Loucy (cell line): ENCODE measurements around the gene TBX18.

Source experiments
- H2AFZ ChIP-seq: fragments of 200-600 bp; sonication (generic); 2 replicates; pipeline ENCODE4 v1.6.0; 2016; ENCODE audit warnings: antibody characterized with exemption, mild to moderate bottlenecking, low read length, moderate library complexity
- H3F3A ChIP-seq: fragments of 200-600 bp; 2 replicates; pipeline ENCODE4 v1.6.0; 2016; ENCODE audit warnings: antibody characterized with exemption, low read depth, mild to moderate bottlenecking
- H3K27me3 ChIP-seq: fragments of 200-600 bp; sonication (generic); 2 replicates; pipeline ENCODE4 v1.6.1; 2014; ENCODE audit warnings: low read length, mild to moderate bottlenecking; ENCODE audit not compliant: insufficient read depth, poor library complexity, severe bottlenecking
- H3K36me3 ChIP-seq: fragments of 200-600 bp; sonication (generic); 2 replicates; pipeline ENCODE4 v1.6.1; 2016; ENCODE audit warnings: low read length; ENCODE audit not compliant: insufficient read depth
- H3K4me1 ChIP-seq: fragments of 200-600 bp; sonication (generic); 2 replicates; pipeline ENCODE4 v1.5.1; 2014; ENCODE audit warnings: low read length, mild to moderate bottlenecking; ENCODE audit not compliant: insufficient read depth, poor library complexity, severe bottlenecking
- H3K4me2 ChIP-seq: fragments of 200-600 bp; sonication (generic); 2 replicates; pipeline ENCODE4 v1.6.0; 2014; ENCODE audit warnings: antibody characterized with exemption, low read length, low read depth, mild to moderate bottlenecking; ENCODE audit not compliant: poor library complexity, severe bottlenecking
- H3K4me3 ChIP-seq: fragments of 200-600 bp; sonication (generic); 2 replicates; pipeline ENCODE4 v1.5.1; 2014; ENCODE audit warnings: low read length, mild to moderate bottlenecking, mixed read lengths; ENCODE audit not compliant: poor library complexity, severe bottlenecking
- H3K79me2 ChIP-seq: fragments of 200-600 bp; sonication (generic); 2 replicates; pipeline ENCODE4 v1.6.1; 2014; ENCODE audit warnings: low read length; ENCODE audit not compliant: insufficient read depth
- H3K9ac ChIP-seq: fragments of 200-600 bp; sonication (generic); 2 replicates; pipeline ENCODE4 v1.6.0; 2014; ENCODE audit warnings: mild to moderate bottlenecking, low read depth, low read length, moderate library complexity; ENCODE audit not compliant: poor library complexity, severe bottlenecking
- H3K9me2 ChIP-seq: fragments of 200-600 bp; sonication (generic); replicated peaks from 2 replicates; pipeline ENCODE4 v1.6.1; 2016; ENCODE audit warnings: low read depth, low read length, mixed read lengths
- H3K9me3 ChIP-seq: fragments of 200-600 bp; sonication (generic); 2 replicates; pipeline ENCODE4 v1.6.1; 2014; ENCODE audit warnings: mild to moderate bottlenecking, antibody characterized with exemption, low read length, low read depth; ENCODE audit not compliant: insufficient read depth
- H4K20me1 ChIP-seq: fragments of 200-600 bp; sonication (generic); 2 replicates; pipeline ENCODE4 v1.6.0; 2014; ENCODE audit warnings: antibody characterized with exemption, low read length, mild to moderate bottlenecking; ENCODE audit not compliant: insufficient read depth, poor library complexity, severe bottlenecking
- EZH2phosphoT487 ChIP-seq: fragments of 200-600 bp; IDR thresholded peaks from 2 replicates; pipeline ENCODE4 v1.6.1; 2018; ENCODE audit warnings: antibody characterized with exemption, mild to moderate bottlenecking, moderate library complexity, borderline replicate concordance
- TF ChIP-seq, protein P1 (sequence below): fragments of 200-600 bp; sonication (generic); conservative IDR thresholded peaks from 2 replicates; pipeline ENCODE4 v1.5.1; 2014; ENCODE audit warnings: mild to moderate bottlenecking, antibody characterized with exemption, low read length

TBX18 gene

DNA sequence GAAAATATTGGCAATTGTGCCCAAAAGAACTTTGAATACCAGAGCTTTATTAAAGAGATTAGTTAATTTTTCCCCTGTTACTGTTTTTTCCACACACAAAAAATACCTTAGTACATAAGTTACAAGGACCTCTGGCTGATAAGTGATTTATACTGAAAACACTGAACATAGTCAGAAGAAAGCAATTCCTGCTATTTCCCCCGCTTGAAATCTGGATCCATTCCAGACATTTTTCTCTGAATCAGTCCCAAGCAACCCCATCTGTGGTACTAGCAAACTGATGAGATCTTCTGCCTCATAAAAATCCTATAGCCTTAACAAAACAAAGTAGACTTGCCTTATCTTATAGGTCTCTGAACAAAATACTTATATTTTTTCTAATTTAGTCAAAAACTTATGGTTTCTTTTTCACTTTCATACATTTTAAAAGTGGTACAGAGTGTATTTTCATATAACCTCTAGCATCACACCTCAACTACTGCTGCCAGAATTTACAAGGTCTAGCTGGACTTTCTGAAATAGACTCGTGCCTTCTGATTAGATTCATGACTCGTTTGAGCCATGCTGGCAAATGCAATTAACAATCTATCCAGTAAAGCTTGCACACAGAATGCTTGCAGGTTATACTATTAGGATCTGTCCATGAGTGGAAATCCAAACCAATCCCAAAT, 111.9 kb downstream of the TBX18 start:
- no peaks in the 10 kb centered on the region for H3K27me3 ChIP-seq
- H3K4me2 ChIP-seq, result no peak overlapping the region
- H3K79me2 ChIP-seq, result no peaks in the 10 kb centered on the region
- H3K4me3 ChIP-seq, result no peak overlapping the region
- no peaks in the 10 kb centered on the region for H3F3A ChIP-seq
- no peaks in the 10 kb centered on the region for H3K36me3 ChIP-seq
- no peaks in the 10 kb centered on the region for H4K20me1 ChIP-seq
- no peak overlapping the region for H2AFZ ChIP-seq
- peaks cover 9% of the 10 kb centered on the region for H3K4me1 ChIP-seq
- TF ChIP-seq EZH2phosphoT487, result no peak
- TF ChIP-seq, protein P1, sequence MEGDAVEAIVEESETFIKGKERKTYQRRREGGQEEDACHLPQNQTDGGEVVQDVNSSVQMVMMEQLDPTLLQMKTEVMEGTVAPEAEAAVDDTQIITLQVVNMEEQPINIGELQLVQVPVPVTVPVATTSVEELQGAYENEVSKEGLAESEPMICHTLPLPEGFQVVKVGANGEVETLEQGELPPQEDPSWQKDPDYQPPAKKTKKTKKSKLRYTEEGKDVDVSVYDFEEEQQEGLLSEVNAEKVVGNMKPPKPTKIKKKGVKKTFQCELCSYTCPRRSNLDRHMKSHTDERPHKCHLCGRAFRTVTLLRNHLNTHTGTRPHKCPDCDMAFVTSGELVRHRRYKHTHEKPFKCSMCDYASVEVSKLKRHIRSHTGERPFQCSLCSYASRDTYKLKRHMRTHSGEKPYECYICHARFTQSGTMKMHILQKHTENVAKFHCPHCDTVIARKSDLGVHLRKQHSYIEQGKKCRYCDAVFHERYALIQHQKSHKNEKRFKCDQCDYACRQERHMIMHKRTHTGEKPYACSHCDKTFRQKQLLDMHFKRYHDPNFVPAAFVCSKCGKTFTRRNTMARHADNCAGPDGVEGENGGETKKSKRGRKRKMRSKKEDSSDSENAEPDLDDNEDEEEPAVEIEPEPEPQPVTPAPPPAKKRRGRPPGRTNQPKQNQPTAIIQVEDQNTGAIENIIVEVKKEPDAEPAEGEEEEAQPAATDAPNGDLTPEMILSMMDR, result no peak
- no peak overlapping the region for H3K9ac ChIP-seq
- no peaks in the 10 kb centered on the region for H3K9me2 ChIP-seq
- H3K9me3 ChIP-seq, result no peaks in the 10 kb centered on the region

DNA sequence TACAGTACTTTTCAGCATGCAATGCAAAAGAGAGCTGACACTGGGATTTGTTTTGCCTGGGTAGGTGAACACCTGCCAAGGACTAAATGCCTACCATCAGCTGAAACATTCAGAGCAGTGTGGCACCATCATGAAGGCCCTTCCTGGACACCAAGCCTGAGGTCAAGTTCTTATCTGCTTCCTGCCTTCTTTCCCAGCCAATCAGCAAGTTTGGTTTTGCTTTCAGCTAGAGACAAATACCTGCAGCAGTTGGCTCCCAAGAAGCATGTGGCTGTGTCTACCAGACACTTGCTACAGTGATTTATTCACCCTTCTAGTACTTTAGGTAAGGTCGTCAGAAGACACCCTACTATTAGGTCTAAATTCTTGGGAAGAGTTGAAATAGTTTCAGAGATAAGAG, 112.8 kb downstream of the TBX18 start:
- Histone ChIP-seq H3F3A (no peaks in the 10 kb centered on the region), H2AFZ (peak overlapping the region; percentile 54), H4K20me1 (no peaks in the 10 kb centered on the region), H3K36me3 (no peaks in the 10 kb centered on the region), H3K9ac (no peak overlapping the region), H3K27me3 (no peaks in the 10 kb centered on the region), H3K4me1 (peaks cover 14% of the 10 kb centered on the region), H3K4me2 (no peak overlapping the region), H3K9me3 (no peaks in the 10 kb centered on the region), H3K79me2 (no peaks in the 10 kb centered on the region), H3K9me2 (no peaks in the 10 kb centered on the region), H3K4me3 (no peak overlapping the region)
- TF ChIP-seq, protein P1, result no peak
- no peak for TF ChIP-seq EZH2phosphoT487

DNA sequence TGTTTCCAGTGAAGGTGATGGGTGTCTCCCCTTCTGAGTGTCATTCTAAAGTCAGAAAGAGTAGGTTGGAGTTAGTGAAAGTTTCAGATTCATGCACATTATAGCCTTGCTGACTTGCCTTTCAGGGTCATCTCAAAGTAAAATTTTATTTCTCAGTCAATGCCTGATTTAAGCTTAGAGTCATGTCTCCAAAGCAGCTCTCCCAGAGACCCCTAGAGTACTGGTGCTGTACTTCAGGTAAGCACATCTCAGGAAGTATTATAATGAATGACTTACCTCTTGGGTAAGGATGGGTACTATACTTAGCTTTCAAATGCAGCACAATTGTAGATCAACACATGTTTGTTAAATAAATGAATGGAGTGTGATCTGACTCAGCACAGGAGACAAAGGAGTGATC, 116.0 kb downstream of the TBX18 start:
- H3F3A ChIP-seq, result no peaks in the 10 kb centered on the region
- no peaks in the 10 kb centered on the region for H4K20me1 ChIP-seq
- no peaks in the 10 kb centered on the region for H3K9me2 ChIP-seq
- no peak overlapping the region for H3K4me3 ChIP-seq
- peaks cover 45% of the 10 kb centered on the region for H3K4me1 ChIP-seq
- no peaks in the 10 kb centered on the region for H3K36me3 ChIP-seq
- no peak overlapping the region for H3K9ac ChIP-seq
- no peaks in the 10 kb centered on the region for H3K27me3 ChIP-seq
- TF ChIP-seq EZH2phosphoT487, result no peak
- TF ChIP-seq, protein P1, result 0 out of 2 replicates have a peak, but pooled peaks have one; percentile 7
- no peak overlapping the region for H2AFZ ChIP-seq
- no peaks in the 10 kb centered on the region for H3K79me2 ChIP-seq
- H3K9me3 ChIP-seq, result no peaks in the 10 kb centered on the region
- no peak overlapping the region for H3K4me2 ChIP-seq
